NCI-H345 (cell line): ENCODE data around the gene DNAH1.

ENCODE experiments used
- DNase-seq: peaks from one replicate; lab custom pipeline; 2025; lab: John Stamatoyannopoulos, UW

Gene DNAH1

GRCh38 chr3:52403271-52403841, 87.2 kb downstream of the DNAH1 start:
- no peak for DNase-seq

- no peak for DNase-seq
Observed at GRCh38 chr3:52403955-52404354, 87.8 kb downstream of the DNAH1 start.

GRCh38 chr3:52404391-52404790, 88.3 kb downstream of the DNAH1 start:
- no peak for DNase-seq

- DNase-seq: no peak
Observed at GRCh38 chr3:52405066-52405465, 88.9 kb downstream of the DNAH1 start.

GRCh38 chr3:52405601-52406110, 89.5 kb downstream of the DNAH1 start:
- no peak for DNase-seq

- DNase-seq: no peak
Observed at GRCh38 chr3:52406231-52406661, 90.1 kb downstream of the DNAH1 start.

GRCh38 chr3:52406791-52407510, 90.8 kb downstream of the DNAH1 start:
- DNase-seq: no peak

- no peak for DNase-seq
Observed at GRCh38 chr3:52407779-52408178, 91.7 kb downstream of the DNAH1 start.

GRCh38 chr3:52408466-52408865, 92.3 kb downstream of the DNAH1 start:
- DNase-seq: no peak

- DNase-seq: no peak
Observed at GRCh38 chr3:52415800-52416199, 99.7 kb downstream of the DNAH1 start.

GRCh38 chr3:52420388-52420787, 104.3 kb downstream of the DNAH1 start:
- DNase-seq: no peak

GRCh38 chr3:52422669-52423068, 106.5 kb downstream of the DNAH1 start:
- no peak for DNase-seq

- DNase-seq: no peak
Observed at GRCh38 chr3:52423173-52423572, 107.1 kb downstream of the DNAH1 start.

GRCh38 chr3:52428151-52429005, 112.3 kb downstream of the DNAH1 start:
- peak; percentile 29 for DNase-seq

GRCh38 chr3:52429031-52429430, 112.9 kb downstream of the DNAH1 start:
- no peak for DNase-seq

- no peak for DNase-seq
Observed at GRCh38 chr3:52429779-52430415, 113.8 kb downstream of the DNAH1 start.

- DNase-seq: no peak
Observed at GRCh38 chr3:52430416-52430810, 114.3 kb downstream of the DNAH1 start.

GRCh38 chr3:52431459-52432223, 115.5 kb downstream of the DNAH1 start:
- DNase-seq: no peak

- DNase-seq: no peak
Observed at GRCh38 chr3:52432225-52432624, 116.1 kb downstream of the DNAH1 start.

- DNase-seq: no peak
Observed at GRCh38 chr3:52432691-52433141, 116.6 kb downstream of the DNAH1 start.

- no peak for DNase-seq
Observed at GRCh38 chr3:52433328-52433995, 117.3 kb downstream of the DNAH1 start.
